GM12801 (cell line): ENCODE measurements around the gene ARHGEF4.

Source experiments
- CTCF ChIP-seq: IDR thresholded peaks from one replicate; pipeline ENCODE4 v1.5.1; 2011; ENCODE audit warnings: control low read depth; ENCODE audit not compliant: insufficient read length; ENCODE audit errors: extremely low read depth

The ARHGEF4 gene

GRCh38 chr2:131049150-131049718, 212.5 kb downstream of the ARHGEF4 start:
- TF ChIP-seq CTCF: no peak

- no peak for TF ChIP-seq CTCF
Observed at GRCh38 chr2:131050896-131051295, 214.2 kb downstream of the ARHGEF4 start.

- TF ChIP-seq CTCF: no peak
Observed at GRCh38 chr2:131052741-131053263, 216.1 kb downstream of the ARHGEF4 start.

- TF ChIP-seq CTCF: no peak
Observed at GRCh38 chr2:131054488-131054887, 217.8 kb downstream of the ARHGEF4 start.

- TF ChIP-seq CTCF: no peak
Observed at GRCh38 chr2:131055169-131056065, 218.7 kb downstream of the ARHGEF4 start.

- no peak for TF ChIP-seq CTCF
Observed at GRCh38 chr2:131056204-131056931, 219.7 kb downstream of the ARHGEF4 start.

- no peak for TF ChIP-seq CTCF
Observed at GRCh38 chr2:131056932-131057287, 220.2 kb downstream of the ARHGEF4 start.
